SH-SY5Y (cell line): ENCODE data around the gene PLEKHG4.

Experiments
- GATA2 ChIP-seq: IDR thresholded peaks from 2 replicates; pipeline ENCODE4 v1.6.1; 2011; ENCODE audit warnings: mild to moderate bottlenecking, low read depth, low read length
- GATA3 ChIP-seq: IDR thresholded peaks from 2 replicates; pipeline ENCODE4 v1.6.1; 2011; ENCODE audit warnings: low read depth, mild to moderate bottlenecking, low read length, moderate library complexity

DNA sequence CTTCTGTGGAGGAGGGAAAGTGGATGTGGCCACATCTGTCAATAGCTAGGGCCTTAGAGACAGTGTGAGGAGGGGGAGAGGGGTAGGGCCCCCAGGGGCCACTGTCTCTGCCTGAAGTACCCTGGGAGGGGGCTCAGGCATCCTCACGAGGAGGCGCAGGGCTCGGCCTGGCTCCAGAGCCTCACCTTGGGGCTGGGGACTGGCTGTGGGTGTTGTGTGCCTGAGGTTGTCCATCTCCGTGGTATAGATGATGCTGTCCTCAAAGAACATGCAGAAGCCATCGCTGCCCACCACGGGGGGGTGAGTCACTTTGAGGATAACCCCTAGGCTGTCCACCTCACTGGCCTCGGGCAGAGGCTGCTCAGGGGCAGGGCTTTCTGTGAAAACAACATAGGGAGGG lies 12.1 kb downstream of the PLEKHG4 start:
- TF ChIP-seq GATA3 (no peak), GATA2 (no peak)
